Measurements from ENCODE around the gene IL4R.

DNA sequence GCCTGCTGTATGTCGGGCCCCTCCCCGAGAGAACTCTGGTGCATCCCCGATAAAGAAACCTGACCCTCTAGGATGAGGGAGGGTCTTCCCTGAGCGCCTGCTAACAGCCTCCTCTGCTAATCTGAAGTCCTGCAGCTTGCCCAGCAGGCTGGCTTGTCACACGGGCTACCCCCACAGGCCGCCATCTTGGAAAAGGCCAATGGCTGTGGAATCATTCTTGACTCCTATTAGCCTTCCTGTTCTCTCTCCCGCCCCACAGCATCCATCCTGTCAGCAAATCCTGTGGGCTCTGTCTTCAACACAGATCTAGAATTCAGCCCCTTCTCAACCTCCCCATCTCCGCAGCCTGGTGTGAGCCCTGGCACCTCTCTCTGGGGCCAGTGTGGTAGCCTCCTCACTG, 12.0 kb downstream of the IL4R start:
- TF ChIP-seq CTCF (IDR thresholded peaks at IDR 0.05) = no peak
- TF ChIP-seq POLR2A (IDR thresholded peaks at IDR 0.05) = no peak
- TF ChIP-seq EP300 (IDR thresholded peaks at IDR 0.05) = no peak
- TF ChIP-seq POLR2AphosphoS5 (IDR thresholded peaks at IDR 0.05) = no peak
